Endothelial cell of umbilical vein (primary cell): Measurements from ENCODE around the gene FARP2. TPM values are rescaled to one million over a fixed set of nuclear protein-coding genes. Genes with fewer than 3 reads are reported as not detected.

ENCODE experiments used
- BruUV-seq: library from RNA; stranded (reverse); fragments of 400-500 nt; replicated peaks from 2 replicates; lab custom pipeline; 2021; lab: Mats Ljungman, UMichigan
- CTCF ChIA-PET: fragments of 300-600, 350-600 bp; sonication (Branson Sonifier 250); formaldehyde crosslinking; loops from one replicate; lab custom pipeline; 2021; ENCODE audit warnings: antibody characterized with exemption, inconsistent platforms; lab: Charles Lee
- POLR2A ChIA-PET: fragments of 300-600, 350-600 bp; sonication (Branson Sonifier 250); formaldehyde crosslinking; loops from one replicate; lab custom pipeline; 2021; ENCODE audit warnings: antibody characterized with exemption, inconsistent platforms; lab: Charles Lee
- DNase-seq: peaks from one replicate; pipeline ENCODE4 v3.0.0-alpha.2; 2011; ENCODE audit warnings: low read depth, low spot score
- FAIRE-seq: peaks from 2 replicates; lab custom pipeline; 2011; peaks lifted over from hg19 to GRCh38; lab: Jason Lieb, UNC
- H2AFZ ChIP-seq: 2 replicates; pipeline ENCODE4 v1.6.0; 2012; ENCODE audit warnings: low read depth, low read length, control low read depth, inconsistent platforms
- H3K27ac ChIP-seq: 2 replicates; pipeline ENCODE4 v1.5.1; 2011; ENCODE audit warnings: low read depth, mild to moderate bottlenecking, control low read depth, low read length, moderate library complexity; ENCODE audit not compliant: insufficient read depth
- H3K27me3 ChIP-seq, 2 experiments: 2 replicates each; pipeline versions ENCODE4 v1.6.0 to v1.6.1; 2011; ENCODE audit warnings: low read length in 2 of 2, mixed read lengths in 1 of 2; ENCODE audit not compliant: control insufficient read depth in 2 of 2, insufficient read depth in 2 of 2
- H3K36me3 ChIP-seq, 2 experiments: 2 replicates in 1 of 2; 3 replicates in 1 of 2; pipeline ENCODE4 v1.5.1; 2011; ENCODE audit warnings: low read length in 2 of 2, mild to moderate bottlenecking in 1 of 2, moderate library complexity in 1 of 2; ENCODE audit not compliant: control insufficient read depth in 2 of 2, insufficient read depth in 2 of 2; ENCODE audit errors: extremely low read depth in 1 of 2
- H3K4me1 ChIP-seq: 3 replicates; pipeline ENCODE4 v1.5.1; 2011; ENCODE audit warnings: mild to moderate bottlenecking, low read length; ENCODE audit not compliant: control insufficient read depth, insufficient read depth; ENCODE audit errors: extremely low read depth
- H3K4me2 ChIP-seq: 2 replicates; pipeline ENCODE4 v1.6.1; 2011; ENCODE audit warnings: low read length, control low read depth, mixed read lengths; ENCODE audit not compliant: insufficient read depth
- H3K4me3 ChIP-seq, 3 experiments: fragments of 200-600 bp in 1 of 3; sonication (generic), shearing (Covaris generic) in 1 of 3; replicated peaks in 1 of 3; 2 replicates each; pipeline ENCODE4 v1.5.1; 2011 to 2016; ENCODE audit warnings: control low read depth in 3 of 3, low read length in 3 of 3, mild to moderate bottlenecking in 2 of 3, inconsistent platforms in 1 of 3, low read depth in 1 of 3, moderate library complexity in 1 of 3; ENCODE audit not compliant: insufficient read depth in 1 of 3
- H3K79me2 ChIP-seq: 2 replicates; pipeline ENCODE4 v1.6.0; 2012; ENCODE audit warnings: low read length, inconsistent platforms; ENCODE audit not compliant: control insufficient read depth, insufficient read depth
- H3K9ac ChIP-seq: replicated peaks from 2 replicates; pipeline ENCODE3; 2011; ENCODE audit warnings: low read length, control low read depth; ENCODE audit not compliant: insufficient read depth; ENCODE audit errors: extremely low read depth
- H3K9me1 ChIP-seq: replicated peaks from 3 replicates; pipeline ENCODE4 v1.6.0; 2011; ENCODE audit warnings: mild to moderate bottlenecking, low read length; ENCODE audit not compliant: control insufficient read depth, insufficient read depth; ENCODE audit errors: extremely low read depth
- H3K9me3 ChIP-seq: replicated peaks from 2 replicates; pipeline ENCODE4 v1.5.1; 2012; ENCODE audit warnings: low read length, inconsistent platforms; ENCODE audit not compliant: control insufficient read depth, insufficient read depth
- H4K20me1 ChIP-seq: replicated peaks from 2 replicates; pipeline ENCODE3; 2011; ENCODE audit warnings: mild to moderate bottlenecking, low read length; ENCODE audit not compliant: control insufficient read depth, insufficient read depth; ENCODE audit errors: extremely low read depth
- EZH2 ChIP-seq: IDR thresholded peaks from 2 replicates; pipeline ENCODE4 v1.6.1; 2012; ENCODE audit warnings: borderline replicate concordance, low read depth, mild to moderate bottlenecking, moderate library complexity, low read length, inconsistent platforms; ENCODE audit not compliant: severe bottlenecking
- GATA2 ChIP-seq: IDR thresholded peaks from 2 replicates; pipeline ENCODE4 v1.7.0; 2011; ENCODE audit warnings: low read depth, mild to moderate bottlenecking, moderate library complexity, mixed read lengths, low read length; ENCODE audit not compliant: insufficient read length, insufficient read depth
- MAX ChIP-seq: IDR thresholded peaks from 2 replicates; pipeline ENCODE4 v1.6.1; 2011; ENCODE audit not compliant: insufficient read depth, insufficient read length
- MYC ChIP-seq: IDR thresholded peaks from one replicate; pipeline ENCODE4 v1.6.1; 2011; ENCODE audit warnings: mild to moderate bottlenecking, low read depth, low read length
- POLR2AphosphoS5 ChIP-seq: IDR thresholded peaks from 2 replicates; pipeline ENCODE4 v1.6.1; 2012; ENCODE audit warnings: low read depth, mild to moderate bottlenecking, control low read depth, low read length, moderate library complexity; ENCODE audit not compliant: insufficient read depth
- dilution Hi-C: fragments of 300-500 bp; cut with MboI; formaldehyde crosslinking; loops from one replicate; pipeline ENCODE4 v1.15.0; 2019; ENCODE audit warnings: low sequenced_read_pairs; ENCODE audit not compliant: extremely low pct_ligation_motif_present
- intact Hi-C: fragments of 100-400 bp; cut with micrococcal nuclease; formaldehyde crosslinking; loops from one replicate; pipeline ENCODE4 v1.10.0; 2022
- polyA plus RNA-seq, 4 experiments: library from polyadenylated mRNA; depleted of rRNA in 3 of 4; stranded (reverse) in 3 of 4; unstranded in 1 of 4; fragments of >200 nt; gene quantifications; 2 replicates each; pipeline versions ENCODE4 v1.2.1 to v1.2.3, GENCODE V29; 2011 to 2012; ENCODE audit warnings: missing spikeins in 1 of 4
- total RNA-seq: library from RNA; stranded (reverse); gene quantifications from 2 replicates; pipeline ENCODE4 v1.2.3, GENCODE V29; 2021
- TF ChIP-seq, protein P1 (sequence below), 2 donors: IDR thresholded peaks; 1 replicate in 1 of 2; 2 replicates in 1 of 2; pipeline ENCODE4 v1.5.1; 2011; ENCODE audit warnings: low read length in 2 of 2, mild to moderate bottlenecking in 2 of 2, moderate library complexity in 2 of 2, control low read depth in 1 of 2, inconsistent platforms in 1 of 2, low read depth in 1 of 2; ENCODE audit not compliant: insufficient read depth in 1 of 2; ENCODE audit errors: extremely low read depth in 1 of 2

The FARP2 gene
- total and polyA plus RNA-seq, 2 donors (not counting 3 experiments of a cell fraction or from before 2014, with no cell fraction given), result 15.3 to 45.3 TPM

DNA sequence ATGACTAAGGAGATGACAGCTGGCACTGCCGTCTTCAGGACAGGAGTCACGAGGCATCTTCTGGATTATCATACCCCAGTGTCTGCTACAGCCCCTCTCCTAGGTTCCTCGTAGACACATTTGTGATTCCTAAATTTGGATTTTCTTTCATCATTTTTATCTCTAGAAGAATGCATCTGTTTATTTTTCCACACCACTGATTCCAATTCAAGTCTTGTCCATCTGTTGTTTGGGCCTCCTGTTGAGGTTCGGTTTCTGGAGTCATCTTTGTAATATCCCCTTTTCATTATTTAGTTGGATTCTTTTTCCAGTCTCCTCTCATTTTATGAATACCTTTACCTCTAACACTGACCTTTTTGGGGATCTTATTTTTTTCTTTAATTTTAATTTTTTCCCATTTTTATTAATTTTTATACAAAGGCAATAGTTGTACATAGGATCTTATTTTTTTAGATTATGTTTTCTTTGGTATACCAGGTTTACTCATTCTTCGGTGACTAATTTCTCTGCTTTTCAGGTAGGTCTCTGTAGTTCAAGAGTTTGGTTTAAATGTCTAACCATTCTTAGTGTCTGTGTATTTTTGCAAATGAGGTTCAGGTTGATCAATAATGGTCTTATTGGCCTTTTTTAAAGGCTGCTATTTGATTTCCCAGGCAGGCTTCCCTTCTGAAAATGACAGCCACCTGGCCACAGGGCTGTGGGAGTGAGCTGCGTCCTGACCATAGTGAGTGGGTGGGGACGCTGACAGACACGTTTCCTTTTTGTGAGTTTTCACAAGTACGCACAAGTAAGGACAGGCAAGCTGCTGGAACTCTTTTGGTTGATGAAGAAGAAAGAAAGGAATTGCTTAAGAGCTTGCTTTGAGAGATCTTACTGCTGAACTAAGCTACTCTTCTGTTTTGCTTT, 34.5 kb downstream of the FARP2 start:
- no peak overlapping the region for H2AFZ ChIP-seq
- H3K27me3 ChIP-seq, result no peaks in the 10 kb centered on the region
- H3K4me3 ChIP-seq, result no peak overlapping the region
- H3K9me1 ChIP-seq, result no peaks in the 10 kb centered on the region
- ChIA-PET CTCF (interaction anchor here (2.0 kb wide), 1 partner anchor 9 kb away, joined by 6 read pairs; no protein-coding TSS in a partner anchor), POLR2A (no interaction called here)
- no peak for TF ChIP-seq POLR2AphosphoS5
- TF ChIP-seq EZH2, result no peak
- no peak for TF ChIP-seq GATA2
- TF ChIP-seq, protein P1, sequence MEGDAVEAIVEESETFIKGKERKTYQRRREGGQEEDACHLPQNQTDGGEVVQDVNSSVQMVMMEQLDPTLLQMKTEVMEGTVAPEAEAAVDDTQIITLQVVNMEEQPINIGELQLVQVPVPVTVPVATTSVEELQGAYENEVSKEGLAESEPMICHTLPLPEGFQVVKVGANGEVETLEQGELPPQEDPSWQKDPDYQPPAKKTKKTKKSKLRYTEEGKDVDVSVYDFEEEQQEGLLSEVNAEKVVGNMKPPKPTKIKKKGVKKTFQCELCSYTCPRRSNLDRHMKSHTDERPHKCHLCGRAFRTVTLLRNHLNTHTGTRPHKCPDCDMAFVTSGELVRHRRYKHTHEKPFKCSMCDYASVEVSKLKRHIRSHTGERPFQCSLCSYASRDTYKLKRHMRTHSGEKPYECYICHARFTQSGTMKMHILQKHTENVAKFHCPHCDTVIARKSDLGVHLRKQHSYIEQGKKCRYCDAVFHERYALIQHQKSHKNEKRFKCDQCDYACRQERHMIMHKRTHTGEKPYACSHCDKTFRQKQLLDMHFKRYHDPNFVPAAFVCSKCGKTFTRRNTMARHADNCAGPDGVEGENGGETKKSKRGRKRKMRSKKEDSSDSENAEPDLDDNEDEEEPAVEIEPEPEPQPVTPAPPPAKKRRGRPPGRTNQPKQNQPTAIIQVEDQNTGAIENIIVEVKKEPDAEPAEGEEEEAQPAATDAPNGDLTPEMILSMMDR (IDR thresholded peaks at IDR 0.05; ENCODE audit: extremely low read depth in 1 of 2, insufficient read depth in 1 of 2, low read depth in 1 of 2, low read length in 2 of 2), result no peak
- no peak for TF ChIP-seq MAX
- TF ChIP-seq MYC, result no peak
- no peaks in the 10 kb centered on the region for H4K20me1 ChIP-seq
- no peak overlapping the region for H3K9ac ChIP-seq
- no peak overlapping the region for H3K27ac ChIP-seq
- no peaks in the 10 kb centered on the region for H3K4me1 ChIP-seq
- FAIRE-seq (no peak), DNase-seq (no peak)
- H3K79me2 ChIP-seq, result no peaks in the 10 kb centered on the region
- no peaks in the 10 kb centered on the region for H3K9me3 ChIP-seq
- no peak overlapping the region for H3K4me2 ChIP-seq
- H3K36me3 ChIP-seq, result no peaks in the 10 kb centered on the region
- dilution Hi-C loops, result no loop called here
- no TSS peak for BruUV-seq
- intact Hi-C loops, result no loop called here
